Hematopoietic multipotent progenitor cell (in vitro differentiated cells): ENCODE data around the gene ZNF385A. TPM values are rescaled to one million over a fixed set of nuclear protein-coding genes. Genes with fewer than 3 reads are reported as not detected.

Experiments
- DNase-seq, 3 donors: peaks; one replicate each; pipeline ENCODE4 v3.0.0-alpha.2; 2011 to 2015; ENCODE audit warnings: low read depth in 2 of 3, low spot score in 2 of 3
- total RNA-seq: library from RNA; depleted of rRNA; stranded (reverse); fragments of >200 nt; gene quantifications from one replicate; pipeline ENCODE4 v1.2.3, GENCODE V29; 2012

The ZNF385A gene, protein sequence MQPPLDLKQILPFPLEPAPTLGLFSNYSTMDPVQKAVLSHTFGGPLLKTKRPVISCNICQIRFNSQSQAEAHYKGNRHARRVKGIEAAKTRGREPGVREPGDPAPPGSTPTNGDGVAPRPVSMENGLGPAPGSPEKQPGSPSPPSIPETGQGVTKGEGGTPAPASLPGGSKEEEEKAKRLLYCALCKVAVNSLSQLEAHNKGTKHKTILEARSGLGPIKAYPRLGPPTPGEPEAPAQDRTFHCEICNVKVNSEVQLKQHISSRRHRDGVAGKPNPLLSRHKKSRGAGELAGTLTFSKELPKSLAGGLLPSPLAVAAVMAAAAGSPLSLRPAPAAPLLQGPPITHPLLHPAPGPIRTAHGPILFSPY
- total RNA-seq, result 4.6 TPM

DNA sequence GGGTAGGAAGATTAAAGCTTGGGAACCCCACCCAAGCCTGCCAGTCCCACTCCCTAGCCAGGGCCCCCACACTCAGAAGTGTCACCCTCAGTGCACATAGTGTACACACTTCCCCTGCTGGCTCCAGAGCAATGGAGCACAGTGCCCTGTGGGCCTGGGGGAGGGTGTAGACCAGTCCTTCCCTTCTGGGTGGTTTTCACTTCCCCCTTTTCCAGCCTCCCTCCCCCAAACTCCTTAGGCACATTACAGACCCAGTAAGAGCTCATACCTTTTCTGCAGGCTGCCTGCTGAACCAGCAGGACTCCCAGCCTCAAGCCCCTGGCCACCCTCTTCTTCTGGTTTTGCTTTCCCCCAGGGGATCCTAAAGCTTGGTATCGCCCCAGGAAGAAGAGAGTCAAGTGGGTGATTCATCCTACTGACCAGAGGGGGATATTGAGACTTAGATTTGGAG is at the start of gene ZNF385A:
Gene ZNF385A, minus strand, starts transcription at position 143 of the 451 bp plus-strand sequence. CDS start 219 bp downstream, outside the sequence.
- peak in 1 of 3 donors; percentile 63 for DNase-seq

DNA sequence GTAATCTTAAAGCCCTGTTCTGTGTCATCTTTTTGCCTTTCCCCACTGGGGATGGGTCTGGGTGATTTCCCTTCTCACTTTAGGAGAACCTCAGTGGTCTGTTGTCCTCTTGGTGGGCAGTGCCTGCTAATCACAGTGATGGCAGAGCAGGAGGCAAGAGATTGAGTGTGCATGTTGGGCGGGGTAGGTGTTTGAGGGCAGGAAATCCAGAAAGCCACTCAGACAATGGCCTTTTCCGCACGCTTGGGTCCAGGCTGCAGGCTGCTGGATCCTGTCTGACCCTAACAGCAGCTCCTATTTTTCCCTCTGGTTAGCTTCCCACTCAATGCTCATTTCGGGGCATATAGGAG is 48.3 kb upstream of the ZNF385A start:
- DNase-seq, result no peak

DNA sequence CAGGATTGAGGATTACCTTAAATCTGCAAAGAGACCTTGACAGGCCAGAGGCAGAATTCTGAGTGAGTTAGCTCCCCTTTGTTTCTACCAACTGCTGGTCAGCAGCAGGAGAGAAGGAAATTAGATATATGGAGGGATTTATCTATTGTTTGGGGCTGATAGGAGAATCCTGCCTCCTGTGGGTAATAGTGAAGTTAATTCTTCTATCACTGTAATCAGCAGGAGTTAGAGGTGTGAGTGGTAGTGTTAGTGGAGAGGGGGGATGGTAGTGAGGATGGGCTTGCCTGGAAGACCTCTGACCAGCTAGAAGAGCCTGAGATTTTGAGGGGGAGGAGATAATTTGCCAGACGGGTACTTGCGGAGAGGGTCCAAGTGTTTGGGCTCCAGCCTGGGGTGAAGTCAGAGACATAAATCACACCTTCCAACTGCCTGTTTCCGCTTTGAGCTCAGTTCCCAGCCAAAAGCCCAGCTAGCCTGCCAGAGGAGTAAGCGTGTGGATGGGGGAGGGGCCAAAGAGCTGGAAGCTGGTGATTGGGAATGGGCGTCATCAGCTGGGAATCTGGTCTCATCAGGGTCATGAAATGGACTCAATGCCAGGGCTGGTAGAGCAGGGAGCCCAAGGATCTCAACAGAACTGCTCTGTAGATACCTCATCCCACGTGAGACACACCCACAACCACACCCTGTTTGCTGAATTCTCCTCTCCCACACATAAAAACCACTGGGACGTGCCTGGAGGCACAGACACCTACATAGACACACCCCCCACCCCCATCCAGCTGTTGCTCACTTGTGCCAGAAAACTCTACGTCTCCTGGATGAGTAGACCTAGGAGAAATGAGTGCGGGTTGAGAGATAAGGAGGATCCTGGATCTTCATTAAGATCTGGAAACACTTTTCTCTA is 47.6 kb upstream of the ZNF385A start:
- DNase-seq, result no peak

DNA sequence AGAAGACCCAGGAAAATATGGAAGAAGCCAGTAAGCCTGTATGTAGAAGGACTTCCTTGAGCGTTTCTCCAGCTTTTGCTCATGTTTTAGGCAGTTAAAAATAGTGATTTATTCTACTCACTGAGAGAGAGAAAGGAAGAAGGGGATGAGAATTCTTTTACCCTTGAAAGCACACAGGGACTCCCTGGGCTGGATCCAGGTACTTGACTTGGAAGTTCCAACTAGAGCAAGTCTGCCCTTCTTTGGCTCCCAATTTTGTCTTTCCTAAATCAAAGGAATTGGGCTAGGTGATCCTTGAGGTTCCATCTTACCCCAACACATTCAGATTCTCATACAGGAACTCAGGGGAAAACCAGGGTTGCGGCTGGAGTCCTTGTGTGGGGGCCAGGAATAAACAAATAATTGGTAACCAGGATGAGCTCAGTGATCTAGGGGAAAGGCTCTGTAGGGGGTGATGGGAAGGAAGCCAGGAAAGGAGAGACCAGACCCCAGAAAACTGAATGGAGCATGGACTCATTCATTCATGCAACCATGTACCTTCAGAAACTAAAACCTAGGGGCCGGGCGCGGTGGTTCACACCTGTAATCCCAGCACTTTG is 46.0 kb upstream of the ZNF385A start:
- DNase-seq, result no peak

DNA sequence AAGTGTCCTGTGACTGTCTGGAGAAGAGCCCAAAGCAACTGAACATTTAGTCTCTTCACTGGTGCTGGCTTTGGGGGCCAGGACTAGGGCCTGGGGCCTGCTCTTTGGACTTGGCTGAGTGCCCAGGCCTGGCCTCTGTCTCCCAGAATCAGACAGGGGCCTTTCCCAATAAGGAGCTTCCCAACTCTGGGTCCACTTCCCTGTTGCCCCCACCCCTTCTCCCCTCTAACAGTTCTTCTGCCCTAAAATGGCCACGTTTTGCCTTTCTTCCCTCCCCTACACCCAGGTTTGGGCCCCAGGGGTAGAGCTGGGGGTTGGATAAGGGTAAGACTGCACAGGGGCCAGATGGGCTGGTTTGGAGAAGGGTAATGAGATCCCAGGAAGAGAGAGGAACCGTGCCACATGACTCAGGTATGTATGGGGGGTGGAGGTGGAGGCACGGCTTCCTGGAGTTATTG is 44.5 kb upstream of the ZNF385A start:
- DNase-seq, result no peak

DNA sequence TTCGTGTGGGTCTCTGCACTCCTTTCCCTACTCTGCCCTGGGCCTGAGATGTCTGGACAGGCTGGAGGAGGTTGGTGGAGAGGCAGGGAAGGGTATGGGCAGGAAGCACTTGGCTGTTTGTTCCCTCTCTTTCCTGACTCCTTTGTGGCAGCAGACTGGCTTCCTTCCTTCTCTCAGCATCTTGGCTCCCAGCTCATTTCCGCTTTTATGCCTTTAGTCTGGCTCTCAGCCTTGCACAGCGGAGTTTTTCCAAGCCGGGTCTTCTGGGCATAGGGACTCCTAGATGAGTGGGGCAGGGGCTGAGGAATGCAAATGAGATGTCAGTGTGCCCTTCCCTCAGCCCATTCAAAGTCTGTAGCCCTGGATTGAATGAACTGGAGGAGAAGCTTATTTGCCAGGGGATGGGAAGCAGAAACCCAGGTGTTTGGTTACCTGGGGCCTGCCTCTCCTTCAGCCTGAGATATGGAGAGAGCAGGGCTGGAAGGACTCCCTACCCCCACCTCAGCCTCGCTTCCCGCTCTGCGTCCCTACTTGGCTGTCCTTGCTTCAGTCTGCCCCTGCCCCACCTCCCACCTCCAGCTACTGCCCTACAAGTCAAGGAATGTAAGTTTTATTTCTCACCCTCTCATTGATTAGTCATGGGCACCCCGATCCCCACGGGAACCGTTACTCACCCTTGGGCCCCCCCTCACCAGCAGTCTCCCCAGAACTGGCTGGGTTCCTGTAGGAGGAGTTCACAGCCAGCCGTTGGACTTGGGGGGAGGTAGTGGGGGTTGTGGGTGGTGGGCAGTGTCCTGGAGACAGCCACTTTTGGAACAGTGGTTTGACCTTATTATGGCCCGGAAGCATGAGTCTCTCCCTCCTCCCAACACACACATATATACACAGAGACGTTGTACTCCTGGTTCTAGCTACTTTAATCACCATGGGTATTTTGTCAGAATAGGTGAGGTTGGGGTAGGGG is 43.8 kb upstream of the ZNF385A start:
- DNase-seq, result peak in 2 of 3 donors; percentile 47 to 64

DNA sequence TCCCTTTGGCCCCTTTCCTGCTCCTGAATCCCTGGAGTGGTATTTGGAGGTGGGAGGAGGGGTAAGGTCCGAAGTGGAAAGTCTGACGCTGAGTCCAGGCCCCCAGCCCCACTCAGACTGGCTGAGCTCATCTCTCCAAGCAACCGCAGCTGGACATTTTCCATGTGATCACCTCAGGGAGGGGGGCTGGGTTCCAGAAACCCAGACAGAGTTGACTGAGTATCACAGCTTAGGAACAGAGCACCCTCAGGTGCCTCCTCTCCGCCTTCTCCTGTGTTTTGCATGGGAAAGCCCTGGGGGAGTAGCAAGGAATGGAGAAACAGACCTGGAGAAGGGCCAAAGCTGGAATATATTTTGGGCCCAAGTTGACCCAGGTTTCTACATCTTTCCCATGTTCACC is 42.6 kb upstream of the ZNF385A start:
- no peak for DNase-seq

DNA sequence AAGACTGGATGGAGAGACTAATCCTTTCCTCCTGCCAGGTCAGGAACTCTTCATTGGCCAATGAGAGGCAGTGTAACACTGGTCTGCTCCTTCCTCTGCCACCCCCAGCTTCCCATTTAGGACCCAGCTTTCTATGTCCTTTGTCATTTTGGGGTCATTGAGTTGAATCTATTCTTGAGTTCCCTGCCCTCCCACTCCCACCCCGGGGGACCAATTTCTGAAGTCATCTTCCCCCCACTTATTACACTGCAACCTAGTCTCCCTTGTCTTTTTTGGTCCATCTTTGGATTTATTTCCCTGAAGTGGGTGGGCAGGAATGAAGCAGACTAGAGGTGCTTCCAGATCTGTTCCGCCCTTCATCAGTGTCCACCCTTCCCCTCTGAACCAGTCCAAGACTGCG is 42.2 kb upstream of the ZNF385A start:
- no peak for DNase-seq

DNA sequence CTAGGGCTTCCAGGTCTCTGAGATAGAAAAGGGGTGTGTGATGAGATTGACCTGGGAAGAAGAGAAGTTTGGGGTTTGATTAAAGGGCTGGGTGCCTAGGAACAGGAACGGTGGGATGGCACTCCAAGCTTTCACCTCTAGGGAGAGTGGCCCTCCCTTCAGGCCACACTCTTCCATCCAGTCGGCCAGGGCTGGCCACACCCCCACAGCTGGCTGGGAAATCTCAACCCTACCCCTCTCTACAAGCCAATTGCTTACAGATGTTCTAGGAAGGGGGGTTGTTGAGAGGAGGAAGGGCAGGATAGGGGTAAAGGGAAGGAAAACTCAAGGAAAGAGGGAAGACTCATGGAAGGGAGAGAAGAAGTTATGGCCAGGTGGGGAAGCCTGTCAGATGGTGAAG is 41.2 kb upstream of the ZNF385A start:
- DNase-seq, result no peak

DNA sequence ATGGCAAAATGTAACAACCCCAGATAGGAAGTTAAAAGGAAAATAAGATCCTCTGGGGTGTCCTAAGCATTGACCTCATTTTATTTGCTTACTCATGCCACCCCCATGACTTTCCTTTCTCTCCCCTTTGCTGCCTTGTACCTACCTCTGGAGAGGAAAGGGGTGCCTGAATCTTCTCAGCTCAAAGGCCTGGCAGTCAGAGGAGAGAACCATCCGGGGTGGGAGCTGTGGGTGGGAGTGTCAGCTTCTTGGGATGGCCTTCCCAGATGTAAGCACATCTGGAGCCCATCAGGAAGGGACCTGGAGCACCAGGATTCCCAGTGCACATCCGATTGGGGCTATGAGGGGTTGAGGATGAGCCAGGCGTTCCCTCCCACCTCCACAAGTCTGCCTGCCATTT is 39.7 kb upstream of the ZNF385A start:
- DNase-seq, result no peak

DNA sequence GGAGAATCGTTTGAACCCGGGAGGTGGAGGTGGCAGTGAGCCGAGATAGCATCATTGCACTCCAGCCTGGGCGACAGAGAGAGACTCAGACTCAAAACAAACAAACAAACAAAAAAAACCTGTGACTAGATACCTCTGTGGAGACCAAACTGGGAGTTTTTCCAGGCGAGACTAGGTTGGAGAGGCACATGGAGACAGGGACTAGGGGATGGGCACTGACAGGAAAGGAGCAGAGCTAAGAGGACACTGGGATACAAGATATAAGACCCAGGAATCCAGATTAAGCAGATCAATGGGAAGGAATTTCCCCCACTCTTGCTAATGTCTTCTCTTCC is 39.2 kb upstream of the ZNF385A start:
- DNase-seq, result no peak

DNA sequence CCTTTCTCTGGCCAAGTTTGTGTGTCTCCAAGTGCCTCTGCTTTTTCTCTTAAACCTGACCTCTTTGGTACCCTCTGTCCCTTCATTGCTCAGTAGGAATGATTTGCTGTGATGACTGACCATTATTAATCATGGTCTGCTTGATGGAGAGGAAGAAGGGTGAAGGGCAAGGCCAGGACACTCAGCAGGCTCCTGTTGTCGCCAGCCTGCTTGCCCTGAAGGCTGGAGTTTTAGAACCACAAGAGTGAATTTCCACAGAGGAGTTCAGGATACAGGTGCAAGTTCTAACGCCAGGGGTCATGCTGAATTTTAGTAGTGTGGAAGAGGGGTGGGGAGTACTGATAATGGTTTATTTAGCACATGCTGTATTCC is 37.3 kb upstream of the ZNF385A start:
- DNase-seq, result no peak

DNA sequence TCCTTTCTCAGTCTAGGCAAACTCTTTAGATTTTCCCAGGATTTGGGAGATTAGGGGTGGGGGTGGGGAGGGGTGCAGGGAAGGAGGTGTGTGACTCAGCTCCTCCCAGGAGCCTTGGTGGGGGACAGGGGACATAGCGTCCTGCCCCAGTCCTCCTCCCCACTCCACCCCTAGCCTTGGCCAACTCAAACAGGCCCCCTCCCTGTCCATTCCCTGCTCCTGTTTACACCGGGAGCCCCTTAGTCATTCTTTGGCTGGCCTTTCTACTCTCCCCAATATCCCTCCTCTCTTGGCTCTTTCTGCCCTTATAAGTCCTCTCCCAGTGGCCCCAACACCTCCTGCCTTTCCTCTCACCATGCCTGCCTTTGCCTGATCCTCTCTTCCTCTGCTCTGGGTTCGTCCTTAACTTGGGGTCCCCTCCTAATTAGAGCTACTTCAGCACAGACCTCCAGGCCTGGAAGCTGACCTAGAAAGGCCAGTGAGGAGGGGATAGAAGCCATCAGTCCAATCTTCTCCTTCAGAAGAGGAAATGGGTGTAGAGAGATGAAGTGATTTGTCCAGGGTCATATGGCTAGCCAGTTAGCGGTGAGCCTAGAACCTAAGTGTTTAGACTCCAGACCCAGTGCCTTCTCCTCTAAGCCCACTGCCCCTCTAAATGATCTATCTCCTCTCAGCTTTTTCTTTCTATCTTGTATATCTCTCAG is 36.8 kb upstream of the ZNF385A start:
- no peak for DNase-seq

DNA sequence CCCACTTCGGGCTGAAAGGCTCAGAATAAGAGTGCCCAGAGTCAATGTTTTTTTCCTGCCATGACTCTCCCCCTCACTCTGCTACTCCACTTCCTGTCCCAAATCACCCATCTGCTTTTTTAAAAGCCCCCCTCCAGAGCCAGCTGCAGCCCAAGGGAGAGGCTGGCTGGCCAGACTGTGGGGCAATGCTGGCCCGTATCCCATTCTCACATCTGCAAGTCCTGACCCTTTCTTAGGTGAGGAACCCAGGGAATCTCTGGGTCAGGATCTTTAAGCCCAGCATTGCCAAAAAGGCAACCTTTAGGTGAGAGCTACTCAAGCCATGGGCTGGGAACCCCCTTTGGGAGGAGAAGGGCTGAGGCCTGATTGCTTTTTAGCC is 36.2 kb upstream of the ZNF385A start:
- DNase-seq, result peak in 1 of 3 donors; percentile 22

DNA sequence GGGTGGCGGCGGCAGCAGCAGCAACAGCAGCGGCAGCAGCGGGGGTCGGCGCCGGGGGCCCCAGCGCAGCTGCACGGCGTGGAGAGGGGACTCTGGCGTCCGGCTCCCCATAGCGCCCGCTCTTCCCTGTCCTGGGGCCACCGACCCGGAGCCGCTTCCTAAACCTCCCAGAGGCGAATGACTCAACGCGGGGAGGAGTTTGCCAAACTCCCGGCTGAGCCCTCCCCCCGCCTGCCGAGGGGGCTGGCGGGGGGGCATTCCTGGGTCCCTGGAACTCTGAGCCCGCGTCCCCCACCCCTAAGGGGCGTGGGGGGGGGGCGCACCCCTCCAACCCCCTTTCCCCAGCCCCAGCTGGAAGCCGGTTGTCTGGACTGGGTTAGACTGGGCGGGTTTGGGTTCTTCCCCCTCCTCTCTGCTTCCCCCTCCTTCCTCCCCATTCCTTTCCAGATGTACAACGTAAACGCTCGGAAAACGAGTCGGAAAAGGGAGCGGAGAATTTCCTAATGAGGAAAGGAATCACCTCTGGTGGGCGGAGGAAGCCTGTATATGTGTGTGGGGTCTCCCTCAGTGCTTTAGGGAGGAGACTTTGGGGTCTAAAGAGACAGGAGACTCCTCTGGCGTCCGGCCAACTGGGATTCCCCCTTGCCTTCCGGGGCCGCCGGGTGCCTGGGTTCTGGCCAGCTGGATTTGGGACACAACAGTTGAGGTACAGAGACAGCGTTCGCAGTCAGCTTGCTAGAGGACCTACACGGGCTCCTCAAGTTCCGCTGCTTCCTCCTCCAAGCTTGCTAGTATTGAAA is 34.8 kb upstream of the ZNF385A start, which contains the start of gene ITGA5:
Gene ITGA5, minus strand, starts transcription at position 179 of the 800 bp plus-strand sequence. Its CDS starts 68 bp downstream, at position 111.
- DNase-seq, result peak in 1 of 3 donors; percentile 14

DNA sequence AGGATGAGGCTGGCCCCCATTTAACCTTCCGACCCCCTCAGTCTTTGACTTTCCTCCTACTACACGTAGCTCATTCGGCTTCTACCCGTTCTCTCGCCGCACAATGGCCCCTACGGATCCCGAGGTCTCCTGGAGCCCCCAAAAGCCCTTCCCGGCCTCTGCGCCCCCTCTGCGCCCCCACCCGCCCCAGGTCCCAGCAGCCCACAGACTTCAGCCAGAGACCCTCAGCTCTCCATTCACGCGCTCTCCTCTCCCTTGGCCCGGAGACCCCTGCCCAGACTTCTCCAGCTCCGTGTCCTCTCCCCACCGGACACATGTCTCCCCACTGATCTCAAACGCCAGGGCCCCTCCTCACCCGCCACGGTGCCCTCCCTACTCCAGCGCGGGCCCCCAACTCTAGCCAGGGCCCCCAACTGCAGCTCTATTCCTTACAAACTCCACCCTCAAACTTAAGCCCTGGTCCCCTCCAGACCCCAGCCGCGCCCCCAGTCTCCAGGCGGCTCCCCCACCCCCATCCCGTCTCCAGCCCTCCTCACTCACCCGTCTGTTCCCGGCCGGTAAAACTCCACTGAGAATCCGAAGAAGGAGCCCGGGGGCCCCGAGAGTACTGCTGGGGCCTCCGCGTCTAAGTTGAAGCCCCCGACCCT is 34.0 kb upstream of the ZNF385A start:
- no peak for DNase-seq

DNA sequence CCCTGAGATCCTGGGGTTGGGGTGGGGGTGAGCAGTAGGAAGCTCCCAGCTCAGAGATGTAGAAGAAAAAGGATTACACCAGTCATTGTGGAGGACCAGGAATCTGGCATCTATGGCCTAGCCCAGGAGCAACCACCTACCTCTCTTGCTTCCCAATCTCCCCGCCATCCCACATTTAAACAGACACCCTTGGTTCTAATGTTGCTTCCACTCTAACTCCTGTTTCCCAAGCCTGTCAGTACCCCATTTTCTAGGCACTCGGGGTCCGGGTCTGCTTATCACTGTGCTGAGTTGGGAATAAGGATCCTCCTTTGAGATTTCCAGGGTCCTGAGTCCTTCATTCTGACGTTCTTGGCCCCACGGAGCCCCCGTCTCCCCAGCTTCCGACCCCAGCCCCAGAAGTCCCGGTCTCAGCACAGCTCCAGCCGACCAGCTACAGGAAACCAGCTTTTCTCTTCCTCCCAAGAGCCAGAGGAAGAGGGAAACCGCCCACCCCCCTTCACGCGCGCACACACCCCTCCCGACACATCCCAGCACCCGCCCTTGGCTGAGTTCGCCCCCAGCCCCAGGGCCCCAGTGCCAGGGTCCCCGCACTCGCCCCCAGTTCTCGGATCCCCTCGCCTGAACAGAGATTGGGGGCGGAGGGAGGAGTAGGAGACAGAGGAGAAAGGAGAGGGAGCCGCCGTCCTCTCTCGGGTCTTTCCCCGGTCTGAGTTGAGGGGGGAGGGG is 33.3 kb upstream of the ZNF385A start:
- no peak for DNase-seq
